B cell (primary cell): ENCODE measurements around the gene ADAMTS10. TPM values are rescaled to one million over a fixed set of nuclear protein-coding genes. Genes with fewer than 3 reads are reported as not detected.

Source experiments
- ATAC-seq: fragments of 200-7000 bp; cut with Tn5 transposase; one replicate; pipeline ENCODE4 v1.10.0; 2021; ENCODE audit warnings: low read depth, mild to moderate bottlenecking, moderate number of reproducible peaks, moderate library complexity
- CTCF ChIA-PET: fragments of 350-600 bp; sonication (Branson Sonifier 250); formaldehyde crosslinking; loops from one replicate; lab custom pipeline; 2021; ENCODE audit warnings: antibody characterized with exemption, inconsistent platforms; lab: Charles Lee
- POLR2A ChIA-PET: fragments of 350-600 bp; sonication (Branson Sonifier 250); formaldehyde crosslinking; loops from one replicate; lab custom pipeline; 2021; ENCODE audit warnings: antibody characterized with exemption; lab: Charles Lee
- DNase-seq: peaks from one replicate; pipeline ENCODE4 v3.0.0; 2013
- H2AFZ ChIP-seq: 2 replicates; pipeline ENCODE4 v1.6.1; 2012; ENCODE audit warnings: mild to moderate bottlenecking, low read depth, low read length; ENCODE audit not compliant: insufficient read depth, poor library complexity, severe bottlenecking
- H3K27ac ChIP-seq, 2 donors: 1 replicate in 1 of 2; 2 replicates in 1 of 2; pipeline ENCODE4 v1.5.1; 2012 to 2013; ENCODE audit warnings: low read length in 2 of 2, mild to moderate bottlenecking in 2 of 2, moderate library complexity in 1 of 2
- H3K27me3 ChIP-seq, 4 experiments: fragments of 200-600 bp in 1 of 4; sonication (generic) in 1 of 4; replicated peaks in 1 of 4; 1 replicate in 2 of 4; 2 replicates in 2 of 4; pipeline versions ENCODE4 v1.6.1 to v1.7.0; 2013 to 2016; ENCODE audit warnings: low read length in 3 of 4, mild to moderate bottlenecking in 2 of 4, mixed read lengths in 1 of 4, moderate library complexity in 1 of 4; ENCODE audit not compliant: insufficient read depth in 4 of 4, control insufficient read depth in 3 of 4; ENCODE audit errors: control extremely low read depth in 1 of 4
- H3K36me3 ChIP-seq, 2 experiments: replicated peaks in 1 of 2; 1 replicate in 1 of 2; 2 replicates in 1 of 2; pipeline versions ENCODE4 v1.6.1 to v1.7.1; 2013; ENCODE audit warnings: low read length in 1 of 2; ENCODE audit not compliant: insufficient read depth in 2 of 2, control insufficient read depth in 1 of 2; ENCODE audit errors: control extremely low read depth in 1 of 2, extremely low read depth in 1 of 2
- H3K4me1 ChIP-seq, 2 donors: fragments of 200-600 bp in 1 of 2; sonication (generic) in 1 of 2; 1 replicate in 1 of 2; 2 replicates in 1 of 2; pipeline versions ENCODE4 v1.5.1 to v1.6.1; 2013 to 2017; ENCODE audit warnings: low read length in 2 of 2; ENCODE audit not compliant: control insufficient read depth in 2 of 2, insufficient read depth in 2 of 2
- H3K4me2 ChIP-seq: replicated peaks from 2 replicates; pipeline ENCODE3; 2012; ENCODE audit warnings: mild to moderate bottlenecking, low read depth, low read length; ENCODE audit not compliant: poor library complexity, severe bottlenecking
- H3K4me3 ChIP-seq, 5 experiments: fragments of 200-600 bp in 1 of 5; sonication (generic) in 1 of 5; 1 replicate in 3 of 5; 2 replicates in 2 of 5; pipeline versions ENCODE4 v1.5.1 to v1.7.0; 2011 to 2016; ENCODE audit warnings: low read length in 4 of 5, mild to moderate bottlenecking in 4 of 5, low read depth in 2 of 5, control low read depth in 1 of 5, moderate library complexity in 1 of 5; ENCODE audit not compliant: insufficient read depth in 1 of 5; ENCODE audit errors: control extremely low read depth in 1 of 5, extremely low read depth in 1 of 5
- H3K79me2 ChIP-seq: fragments of 200-600 bp; sonication (generic); one replicate; pipeline ENCODE4 v1.6.0; 2016; ENCODE audit warnings: low read length; ENCODE audit not compliant: control insufficient read depth, insufficient read depth
- H3K9ac ChIP-seq: fragments of 200-600 bp; sonication (generic); 2 replicates; pipeline ENCODE4 v1.6.1; 2017; ENCODE audit warnings: mild to moderate bottlenecking, low read length, moderate library complexity
- H3K9me3 ChIP-seq, 3 donors: one replicate each; pipeline versions ENCODE4 v1.6.1 to v1.7.1; 2013; ENCODE audit warnings: low read length in 2 of 3; ENCODE audit not compliant: control insufficient read depth in 2 of 3, insufficient read depth in 1 of 3; ENCODE audit errors: control extremely low read depth in 1 of 3
- H4K20me1 ChIP-seq: 2 replicates; pipeline ENCODE4 v1.6.0; 2012; ENCODE audit warnings: mild to moderate bottlenecking, low read length; ENCODE audit not compliant: insufficient read depth, control insufficient read depth, poor library complexity, severe bottlenecking
- H3K27ac Mint-ChIP-seq: one replicate; pipeline ENCODE4 v1.8.0; 2021; ENCODE audit warnings: mixed read lengths
- H3K27me3 Mint-ChIP-seq: one replicate; pipeline ENCODE4 v1.8.0; 2021; ENCODE audit warnings: mixed read lengths
- H3K4me1 Mint-ChIP-seq: one replicate; pipeline ENCODE4 v1.8.0; 2021; ENCODE audit warnings: mixed read lengths
- H3K4me3 Mint-ChIP-seq: one replicate; pipeline ENCODE4 v1.8.0; 2021; ENCODE audit warnings: mixed read lengths
- H3K9me3 Mint-ChIP-seq: one replicate; pipeline ENCODE4 v1.8.0; 2022; ENCODE audit warnings: mixed read lengths; ENCODE audit not compliant: insufficient read depth
- EZH2 ChIP-seq: IDR thresholded peaks from 2 replicates; pipeline ENCODE4 v1.6.1; 2012; ENCODE audit warnings: borderline replicate concordance, low read depth, mild to moderate bottlenecking, moderate library complexity, low read length; ENCODE audit not compliant: insufficient read depth, poor library complexity, severe bottlenecking
- WGBS: methylation state at CpG from one replicate; pipeline ENCODE4 v1.1.5; 2013; ENCODE audit warnings: missing lambda C conversion rate; ENCODE audit not compliant: insufficient coverage; 5-methylcytosine and 5-hydroxymethylcytosine counted together
- intact Hi-C: fragments of 100-400 bp; cut with micrococcal nuclease; formaldehyde crosslinking; loops from one replicate; pipeline ENCODE4 v1.10.0; 2022
- polyA plus RNA-seq: library from polyadenylated mRNA; depleted of rRNA; stranded (reverse); fragments of >200 nt; gene quantifications from 2 replicates; pipeline ENCODE4 v1.2.3, GENCODE V29; 2012
- total RNA-seq, 2 donors: library from RNA; stranded (reverse); fragments of 120-200 nt in 1 of 2; gene quantifications; 1 replicate in 1 of 2; 2 replicates in 1 of 2; pipeline versions ENCODE4 v1.2.3 to v1.2.4, GENCODE V29; 2013 to 2022
- TF ChIP-seq, protein P1 (sequence below): fragments of 200-600 bp; IDR thresholded peaks from one replicate; pipeline ENCODE4 v1.8.0; 2022; ENCODE audit warnings: antibody characterized with exemption, mild to moderate bottlenecking

The ADAMTS10 gene
- total and polyA plus RNA-seq, 2 donors (not counting 1 experiment from before 2014, with no cell fraction given), result 0.59 to 1.8 TPM

DNA sequence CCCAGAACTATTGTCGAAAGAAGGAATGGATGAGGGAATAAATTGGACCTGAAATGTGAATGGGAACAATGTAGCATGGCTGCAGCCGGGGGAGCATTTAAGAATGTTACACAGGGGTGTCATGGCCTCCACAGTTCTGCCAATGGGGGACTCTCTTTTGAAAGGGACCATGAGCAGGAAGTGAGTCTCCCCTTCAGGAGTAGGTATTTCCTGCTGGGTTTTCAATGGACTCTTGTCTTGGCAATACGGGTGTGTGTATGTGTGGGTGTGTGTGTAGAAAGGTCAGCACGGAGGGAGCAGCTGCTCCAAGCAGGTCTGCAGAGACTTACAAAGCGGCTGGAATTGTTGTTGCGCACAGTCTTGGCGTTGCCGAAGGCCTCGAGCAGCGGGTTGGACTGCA lies 57.7 kb downstream of the ADAMTS10 start:
- Histone ChIP-seq H3K79me2 (peaks cover 2% of the 10 kb centered on the region), H3K4me1 (no peaks in the 10 kb centered on the region), H3K27me3 (no peaks in the 10 kb centered on the region), H3K4me3 (no peak overlapping the region), H2AFZ (no peak overlapping the region), H3K9me3 (no peaks in the 10 kb centered on the region), H3K27ac (no peak overlapping the region), H3K36me3 (peaks cover 0 to 32% of the 10 kb centered on the region in 2 experiments), H3K4me2 (no peak overlapping the region), H3K9ac (no peak overlapping the region), H4K20me1 (peaks cover 5% of the 10 kb centered on the region)
- TF ChIP-seq, protein P1, sequence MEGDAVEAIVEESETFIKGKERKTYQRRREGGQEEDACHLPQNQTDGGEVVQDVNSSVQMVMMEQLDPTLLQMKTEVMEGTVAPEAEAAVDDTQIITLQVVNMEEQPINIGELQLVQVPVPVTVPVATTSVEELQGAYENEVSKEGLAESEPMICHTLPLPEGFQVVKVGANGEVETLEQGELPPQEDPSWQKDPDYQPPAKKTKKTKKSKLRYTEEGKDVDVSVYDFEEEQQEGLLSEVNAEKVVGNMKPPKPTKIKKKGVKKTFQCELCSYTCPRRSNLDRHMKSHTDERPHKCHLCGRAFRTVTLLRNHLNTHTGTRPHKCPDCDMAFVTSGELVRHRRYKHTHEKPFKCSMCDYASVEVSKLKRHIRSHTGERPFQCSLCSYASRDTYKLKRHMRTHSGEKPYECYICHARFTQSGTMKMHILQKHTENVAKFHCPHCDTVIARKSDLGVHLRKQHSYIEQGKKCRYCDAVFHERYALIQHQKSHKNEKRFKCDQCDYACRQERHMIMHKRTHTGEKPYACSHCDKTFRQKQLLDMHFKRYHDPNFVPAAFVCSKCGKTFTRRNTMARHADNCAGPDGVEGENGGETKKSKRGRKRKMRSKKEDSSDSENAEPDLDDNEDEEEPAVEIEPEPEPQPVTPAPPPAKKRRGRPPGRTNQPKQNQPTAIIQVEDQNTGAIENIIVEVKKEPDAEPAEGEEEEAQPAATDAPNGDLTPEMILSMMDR, result no peak
- TF ChIP-seq EZH2, result no peak
- ATAC-seq, result no peak
- intact Hi-C loops, result no loop called here
- Mint-ChIP-seq H3K9me3 (no peaks in the 10 kb centered on the region), H3K4me3 (no peak overlapping the region), H3K27me3 (no peaks in the 10 kb centered on the region), H3K27ac (peak overlapping the region; percentile 15), H3K4me1 (no peaks in the 10 kb centered on the region)
- CTCF ChIA-PET, result interaction anchor here (0.7 to 1.4 kb wide), 2 partner anchors 26 to 27 kb away, joined by 3 to 4 read pairs; no protein-coding TSS in a partner anchor
- 98% methylated on average over 10 of the region's 10 CpGs for WGBS
- DNase-seq, result no peak
- POLR2A ChIA-PET, result no interaction called here

DNA sequence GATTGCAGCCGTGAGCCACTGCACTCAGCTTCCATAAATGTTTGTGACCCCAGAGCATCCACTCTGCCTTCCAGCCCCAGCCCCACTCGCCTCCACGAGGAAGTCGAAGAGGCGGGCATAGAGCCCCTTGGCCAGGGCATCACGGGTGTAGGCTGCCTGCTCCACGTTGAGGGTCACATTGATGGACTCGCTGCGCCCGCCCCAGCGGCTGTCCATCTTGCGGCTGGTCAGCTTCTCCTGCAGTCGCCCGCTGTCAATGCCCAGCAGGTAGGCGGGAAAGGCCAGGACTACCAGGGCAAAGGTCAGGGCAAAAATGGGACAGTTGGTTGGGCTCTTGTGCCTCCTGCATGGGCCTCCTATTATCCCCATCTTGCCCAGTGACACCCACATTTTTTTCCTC lies 60.4 kb downstream of the ADAMTS10 start:
- no peak for TF ChIP-seq EZH2
- TF ChIP-seq, protein P1, result no peak
- POLR2A ChIA-PET, result no interaction called here
- H3K9me3 ChIP-seq, result no peaks in the 10 kb centered on the region
- Mint-ChIP-seq H3K4me3 (no peak overlapping the region), H3K9me3 (no peaks in the 10 kb centered on the region), H3K27ac (no peak overlapping the region), H3K27me3 (no peaks in the 10 kb centered on the region), H3K4me1 (no peaks in the 10 kb centered on the region)
- DNase-seq (no peak), ATAC-seq (no peak)
- H3K36me3 ChIP-seq, result peaks cover 2 to 35% of the 10 kb centered on the region in 2 experiments
- no peak overlapping the region for H3K9ac ChIP-seq
- no peak overlapping the region for H3K4me2 ChIP-seq
- CTCF ChIA-PET, result interaction anchor here (1.7 to 1.8 kb wide), 2 partner anchors 29 to 31 kb away, joined by 4 read pairs; no protein-coding TSS in a partner anchor
- no peak overlapping the region for H3K4me3 ChIP-seq
- intact Hi-C loops, result no loop called here
- no peaks in the 10 kb centered on the region for H4K20me1 ChIP-seq
- H2AFZ ChIP-seq, result no peak overlapping the region
- 98% methylated on average over 15 of the region's 15 CpGs for WGBS
- no peaks in the 10 kb centered on the region for H3K79me2 ChIP-seq
- H3K27me3 ChIP-seq, result no peaks in the 10 kb centered on the region
- H3K27ac ChIP-seq, result no peak overlapping the region
- no peaks in the 10 kb centered on the region for H3K4me1 ChIP-seq
